CD8-positive, alpha-beta memory T cell (primary cell): ENCODE results near the gene DEFB132. TPM values are rescaled to one million over a fixed set of nuclear protein-coding genes. Genes with fewer than 3 reads are reported as not detected.

Source experiments
- CTCF ChIA-PET: fragments of 350-600 bp; sonication (Branson Sonifier 250); formaldehyde crosslinking; loops from one replicate; lab custom pipeline; 2021; ENCODE audit warnings: antibody characterized with exemption; lab: Charles Lee
- POLR2A ChIA-PET: fragments of 350-600 bp; sonication (Branson Sonifier 250); formaldehyde crosslinking; loops from one replicate; lab custom pipeline; 2021; ENCODE audit warnings: antibody characterized with exemption; lab: Charles Lee
- DNase-seq, 5 donors: peaks; one replicate each; pipeline versions ENCODE4 v3.0.0 to v3.0.0-alpha.2; 2020 to 2022; ENCODE audit warnings: mixed read lengths in 1 of 5
- H3K27ac ChIP-seq: one replicate; pipeline ENCODE4 v1.7.0; 2013; ENCODE audit warnings: low read depth, mild to moderate bottlenecking, low read length, moderate library complexity
- H3K27me3 ChIP-seq: 2 replicates; pipeline ENCODE4 v1.7.0; 2013; ENCODE audit warnings: low read length, mild to moderate bottlenecking; ENCODE audit not compliant: insufficient read depth, poor library complexity, severe bottlenecking
- H3K36me3 ChIP-seq: 2 replicates; pipeline ENCODE4 v1.7.0; 2013; ENCODE audit warnings: mild to moderate bottlenecking, low read length, moderate library complexity; ENCODE audit not compliant: insufficient read depth
- H3K4me1 ChIP-seq: 2 replicates; pipeline ENCODE4 v1.7.0; 2013; ENCODE audit warnings: mild to moderate bottlenecking, low read length, moderate library complexity; ENCODE audit not compliant: insufficient read depth
- H3K4me3 ChIP-seq: 2 replicates; pipeline ENCODE4 v1.7.0; 2013; ENCODE audit warnings: mild to moderate bottlenecking, low read length
- H3K9me3 ChIP-seq: 2 replicates; pipeline ENCODE4 v1.7.0; 2013; ENCODE audit warnings: mild to moderate bottlenecking, low read length
- H3K27ac Mint-ChIP-seq, 8 donors: one replicate each; pipeline ENCODE4 v1.8.0; 2020 to 2021; ENCODE audit warnings: mixed read lengths in 8 of 8, mild to moderate bottlenecking in 6 of 8, inconsistent platforms in 3 of 8, moderate library complexity in 3 of 8
- H3K27me3 Mint-ChIP-seq, 2 donors: one replicate each; pipeline ENCODE4 v1.8.0; 2020 to 2021; ENCODE audit warnings: mixed read lengths in 2 of 2, mild to moderate bottlenecking in 1 of 2, moderate library complexity in 1 of 2
- H3K36me3 Mint-ChIP-seq, 3 donors: one replicate each; pipeline ENCODE4 v1.8.0; 2020 to 2021; ENCODE audit warnings: mixed read lengths in 3 of 3, inconsistent platforms in 1 of 3, mild to moderate bottlenecking in 1 of 3
- H3K4me1 Mint-ChIP-seq, 3 donors: one replicate each; pipeline ENCODE4 v1.8.0; 2020 to 2021; ENCODE audit warnings: mixed read lengths in 3 of 3, inconsistent platforms in 1 of 3, mild to moderate bottlenecking in 1 of 3
- H3K4me3 Mint-ChIP-seq, 7 donors: one replicate each; pipeline ENCODE4 v1.8.0; 2020 to 2021; ENCODE audit warnings: mixed read lengths in 7 of 7, mild to moderate bottlenecking in 6 of 7, moderate library complexity in 4 of 7, inconsistent platforms in 2 of 7
- H3K9me3 Mint-ChIP-seq, 5 donors: one replicate each; pipeline ENCODE4 v1.8.0; 2020 to 2022; ENCODE audit warnings: mixed read lengths in 5 of 5, mild to moderate bottlenecking in 3 of 5, moderate library complexity in 2 of 5, inconsistent platforms in 1 of 5
- polyA plus RNA-seq: library from polyadenylated mRNA; unstranded; fragments of 300-500 nt; fragmentation: Illumina TruSeq; gene quantifications from one replicate; pipeline ENCODE4 v1.2.3, GENCODE V29; 2021
- total RNA-seq, 2 experiments: library from RNA; stranded (reverse); gene quantifications; one replicate each; pipeline ENCODE4 v1.2.3, GENCODE V29; 2021

Gene DEFB132
- total and polyA plus RNA-seq, 3 experiments from 2014 or later, result not detected

GRCh38 chr20:289693-290083 lies 32.2 kb downstream of the DEFB132 start:
- Histone ChIP-seq H3K36me3 (no peaks in the 10 kb centered on the region), H3K27ac (peak overlapping the region; percentile 66), H3K27me3 (no peaks in the 10 kb centered on the region), H3K4me3 (peak overlapping the region; percentile 71), H3K4me1 (peaks cover 24% of the 10 kb centered on the region), H3K9me3 (no peaks in the 10 kb centered on the region)
- ChIA-PET POLR2A (no interaction called here), CTCF (interaction anchor here (0.9 to 1.4 kb wide), 2 partner anchors 16 to 41 kb away, joined by 3 to 4 read pairs; no protein-coding TSS in a partner anchor)
- no peaks in the 10 kb centered on the region for H3K9me3 Mint-ChIP-seq
- peaks cover 0 to 11% (median 8%) of the 10 kb centered on the region in 3 donors for H3K4me1 Mint-ChIP-seq
- no peak overlapping the region for H3K4me3 Mint-ChIP-seq
- DNase-seq, result no peak
- H3K27ac Mint-ChIP-seq, result peak overlapping the region in 4 of 8 donors; percentile 55 to 89 (median 68)
- no peaks in the 10 kb centered on the region for H3K36me3 Mint-ChIP-seq
- H3K27me3 Mint-ChIP-seq, result no peaks in the 10 kb centered on the region

GRCh38 chr20:290084-290831 lies 32.7 kb downstream of the DEFB132 start, which contains the start of gene C20orf96:
Gene C20orf96 (minus strand): TSS chr20:290750. CDS start chr20:290610, 140 bp downstream.
- Mint-ChIP-seq H3K27ac (peak within 1 kb of the TSS in 4 of 8 donors; percentile 55 to 89 (median 68)), H3K27me3 (no peaks in the 10 kb centered on the region), H3K9me3 (no peaks in the 10 kb centered on the region), H3K4me3 (no peak within 1 kb of the TSS), H3K4me1 (peaks cover 0 to 11% (median 8%) of the 10 kb centered on the region in 3 donors), H3K36me3 (no peaks in the 10 kb centered on the region)
- peak; percentile 74 to 87 (median 80) for DNase-seq
- H3K4me3 ChIP-seq, result peak within 1 kb of the TSS; percentile 71
- H3K27me3 ChIP-seq, result no peaks in the 10 kb centered on the region
- H3K9me3 ChIP-seq, result no peaks in the 10 kb centered on the region
- no peaks in the 10 kb centered on the region for H3K36me3 ChIP-seq
- peak within 1 kb of the TSS; percentile 66 for H3K27ac ChIP-seq
- ChIA-PET CTCF (interaction anchor here (0.9 to 1.4 kb wide), 2 partner anchors 15 to 40 kb away, joined by 3 to 4 read pairs; no protein-coding TSS in a partner anchor), POLR2A (no interaction called here)
- H3K4me1 ChIP-seq, result peaks cover 24% of the 10 kb centered on the region

DNA sequence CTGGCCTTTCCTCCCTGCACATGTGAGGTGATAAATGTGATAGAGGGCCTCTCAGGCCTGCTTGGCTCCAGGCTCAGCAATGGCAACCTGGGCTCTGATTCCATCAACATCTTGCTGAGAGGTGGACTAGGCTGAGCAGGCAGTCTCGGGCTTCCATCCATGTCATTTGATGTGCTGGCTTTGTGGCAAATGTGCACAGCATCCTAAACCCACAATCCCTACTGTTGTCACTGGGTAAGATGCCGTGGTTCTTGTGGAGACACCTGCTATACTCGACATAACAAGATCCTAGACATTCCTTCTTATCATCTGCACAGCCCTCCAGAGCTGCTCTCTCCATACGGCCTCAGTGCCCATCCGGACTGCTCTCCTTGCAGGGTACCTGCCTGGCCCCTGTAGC lies 37.1 kb downstream of the DEFB132 start:
- H3K4me1 ChIP-seq, result peaks cover 40% of the 10 kb centered on the region
- Mint-ChIP-seq H3K27ac (peak overlapping the region in 1 of 8 donors; percentile 97), H3K4me1 (peaks cover 30 to 37% (median 32%) of the 10 kb centered on the region in 3 donors), H3K36me3 (peaks cover 0 to 17% (median 0%) of the 10 kb centered on the region in 3 donors), H3K27me3 (peaks cover 0 to 2% of the 10 kb centered on the region in 2 donors), H3K9me3 (peaks cover 0 to 4% (median 0%) of the 10 kb centered on the region in 5 donors), H3K4me3 (peak overlapping the region in 1 of 7 donors; percentile 98)
- no peak overlapping the region for H3K27ac ChIP-seq
- no peak overlapping the region for H3K4me3 ChIP-seq
- ChIA-PET POLR2A (interaction anchor here (1.6 kb wide), 1 partner anchor 36 kb away, joined by 3 read pairs; no protein-coding TSS in a partner anchor), CTCF (no interaction called here)
- H3K27me3 ChIP-seq, result no peaks in the 10 kb centered on the region
- H3K36me3 ChIP-seq, result peaks cover 4% of the 10 kb centered on the region
- DNase-seq, result no peak
- no peaks in the 10 kb centered on the region for H3K9me3 ChIP-seq

GRCh38 chr20:295804-296203 lies 38.3 kb downstream of the DEFB132 start:
- no peak overlapping the region for H3K4me3 ChIP-seq
- no peak overlapping the region for H3K27ac ChIP-seq
- H3K36me3 Mint-ChIP-seq, result peaks cover 0 to 20% (median 0%) of the 10 kb centered on the region in 3 donors
- H3K27ac Mint-ChIP-seq, result peak overlapping the region in 5 of 8 donors; percentile 69 to 97 (median 82)
- H3K27me3 ChIP-seq, result no peaks in the 10 kb centered on the region
- H3K4me1 Mint-ChIP-seq, result peaks cover 35 to 41% (median 40%) of the 10 kb centered on the region in 3 donors
- ChIA-PET CTCF (interaction anchor here (1.9 to 3.4 kb wide), 2 partner anchors 30 to 35 kb away, joined by 7 to 17 read pairs; no protein-coding TSS in a partner anchor), POLR2A (interaction anchor here (4.5 kb wide), 1 partner anchor 29 kb away, joined by 62 read pairs; the partner anchor contains the start of gene SOX12)
- H3K36me3 ChIP-seq, result peaks cover 6% of the 10 kb centered on the region
- DNase-seq, result no peak
- H3K27me3 Mint-ChIP-seq, result peaks cover 0 to 2% of the 10 kb centered on the region in 2 donors
- H3K9me3 Mint-ChIP-seq, result peaks cover 0 to 4% (median 0%) of the 10 kb centered on the region in 5 donors
- no peaks in the 10 kb centered on the region for H3K9me3 ChIP-seq
- H3K4me1 ChIP-seq, result peaks cover 40% of the 10 kb centered on the region
- H3K4me3 Mint-ChIP-seq, result peak overlapping the region; percentile 70 to 99 (median 82)

- H3K4me3 ChIP-seq, result peak within 1 kb of the TSS; percentile 95
- no peaks in the 10 kb centered on the region for H3K9me3 ChIP-seq
- peaks cover 0 to 24% (median 2%) of the 10 kb centered on the region in 3 donors for H3K36me3 Mint-ChIP-seq
- POLR2A ChIA-PET, result interaction anchor here (0.7 to 4.5 kb wide), 6 partner anchors 13 to 33 kb away, joined by 3 to 62 read pairs (median 4); partner anchors contain the start of gene SOX12
- peak within 1 kb of the TSS; percentile 98 to 100 (median 99) for H3K27ac Mint-ChIP-seq
- no peaks in the 10 kb centered on the region for H3K27me3 ChIP-seq
- peaks cover 6% of the 10 kb centered on the region for H3K36me3 ChIP-seq
- peaks cover 0 to 2% of the 10 kb centered on the region in 2 donors for H3K27me3 Mint-ChIP-seq
- peaks cover 0 to 4% (median 0%) of the 10 kb centered on the region in 5 donors for H3K9me3 Mint-ChIP-seq
- peak; percentile 73 to 89 (median 81) for DNase-seq
- CTCF ChIA-PET, result interaction anchor here (0.9 to 3.4 kb wide), 6 partner anchors 12 to 34 kb away, joined by 3 to 17 read pairs (median 8); partner anchors contain the start of gene SOX12
- peak within 1 kb of the TSS; percentile 84 for H3K27ac ChIP-seq
- H3K4me1 ChIP-seq, result peaks cover 26% of the 10 kb centered on the region
- H3K4me1 Mint-ChIP-seq, result peaks cover 39 to 45% (median 45%) of the 10 kb centered on the region in 3 donors
- H3K4me3 Mint-ChIP-seq, result peak within 1 kb of the TSS; percentile 96 to 100 (median 99)
Measured at GRCh38 chr20:297098-297924, 39.8 kb downstream of the DEFB132 start, which contains the start of gene ZCCHC3. Gene ZCCHC3 (plus strand): TSS chr20:297570. CDS start chr20:297587, 17 bp downstream.

- H3K4me1 ChIP-seq, result peaks cover 26% of the 10 kb centered on the region
- H3K9me3 Mint-ChIP-seq, result peaks cover 0 to 4% (median 0%) of the 10 kb centered on the region in 5 donors
- ChIA-PET CTCF (interaction anchor here (0.9 to 3.4 kb wide), 5 partner anchors 11 to 33 kb away, joined by 3 to 17 read pairs (median 7); partner anchors contain the start of gene SOX12), POLR2A (interaction anchor here (0.7 to 4.5 kb wide), 5 partner anchors 12 to 32 kb away, joined by 3 to 62 read pairs (median 4); partner anchors contain the start of gene SOX12)
- H3K4me3 Mint-ChIP-seq, result peak overlapping the region; percentile 96 to 100 (median 98)
- no peaks in the 10 kb centered on the region for H3K9me3 ChIP-seq
- peak overlapping the region; percentile 95 for H3K4me3 ChIP-seq
- peak; percentile 13 to 68 (median 36) for DNase-seq
- peaks cover 0 to 24% (median 2%) of the 10 kb centered on the region in 3 donors for H3K36me3 Mint-ChIP-seq
- H3K4me1 Mint-ChIP-seq, result peaks cover 37 to 47% (median 42%) of the 10 kb centered on the region in 3 donors
- H3K27me3 Mint-ChIP-seq, result peaks cover 0 to 2% of the 10 kb centered on the region in 2 donors
- peak overlapping the region; percentile 86 to 99 (median 98) for H3K27ac Mint-ChIP-seq
- H3K27me3 ChIP-seq, result no peaks in the 10 kb centered on the region
- H3K27ac ChIP-seq, result peak overlapping the region; percentile 84
- H3K36me3 ChIP-seq, result peaks cover 6% of the 10 kb centered on the region
Measured at GRCh38 chr20:297925-298775, 40.6 kb downstream of the DEFB132 start.
